GM18951 (cell line): ENCODE results near the gene TMPRSS4.

ENCODE experiments used
- POLR2A ChIP-seq: IDR thresholded peaks from 4 replicates; pipeline ENCODE4 v1.6.1; 2011; ENCODE audit warnings: mild to moderate bottlenecking; ENCODE audit not compliant: insufficient read length, insufficient read depth; ENCODE audit errors: extremely low read depth
- in situ Hi-C: fragments of 300-500 bp; cut with MboI; formaldehyde crosslinking; loops from one replicate; pipeline ENCODE4 v1.12.0; 2022; ENCODE audit warnings: low sequenced_read_pairs, mixed read lengths, inconsistent platforms; ENCODE audit not compliant: unreplicated experiment

TMPRSS4 gene

DNA sequence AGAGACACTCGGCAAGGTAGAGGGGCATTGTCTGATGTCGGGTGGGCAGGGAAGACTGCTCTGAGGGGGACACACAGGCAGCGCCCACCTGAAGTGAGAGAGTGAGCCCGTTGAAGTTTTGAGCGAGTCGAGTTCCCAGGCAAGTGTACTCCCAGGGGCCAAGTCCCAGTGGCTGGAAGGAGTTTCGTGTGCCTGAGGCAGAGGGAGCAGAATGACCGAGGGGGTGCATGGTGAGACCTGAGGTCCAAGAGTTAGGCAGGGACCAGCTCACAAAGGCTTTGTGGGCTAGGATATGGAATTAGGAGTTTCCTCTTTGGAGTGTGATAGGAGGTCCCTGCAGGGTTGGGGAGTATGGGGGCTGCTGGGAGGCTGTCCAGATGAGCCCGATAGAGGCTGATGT, 93.4 kb downstream of the TMPRSS4 start:
- in situ Hi-C loops = no loop called here
- TF ChIP-seq POLR2A = no peak

DNA sequence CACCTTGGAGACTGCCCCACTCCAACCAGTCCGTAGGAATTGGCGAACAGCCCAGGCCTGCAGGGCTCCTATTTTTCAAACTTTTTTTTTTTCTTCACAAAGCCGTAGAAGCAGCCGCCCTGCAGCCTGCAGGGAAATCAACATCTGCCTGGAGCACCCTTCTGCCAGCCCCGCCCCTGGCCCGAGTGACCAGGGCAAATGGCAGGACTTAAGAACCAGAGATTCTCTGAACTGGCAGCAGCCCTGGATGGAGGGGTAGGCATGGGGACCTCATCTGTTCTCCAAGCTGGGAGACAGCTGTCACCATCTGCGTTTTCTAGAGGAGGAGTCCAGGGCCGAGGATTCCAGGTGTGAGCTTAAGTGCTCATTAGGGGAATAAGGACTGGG, 94.0 kb downstream of the TMPRSS4 start:
- no peak for TF ChIP-seq POLR2A

More for the DNA sequence above, 94.0 kb downstream of the TMPRSS4 start:
- in situ Hi-C loops = no loop called here
